HuH-7.5 (cell line): ENCODE results near the gene PNMT.

Experiments used
- DNase-seq: peaks from one replicate; pipeline ENCODE4 v3.0.0; 2011; ENCODE audit warnings: low spot score

Gene PNMT

GRCh38 chr17:39667945-39668924 is at the start of gene PNMT:
Gene PNMT, plus strand, starts transcription at chr17:39668453. Its CDS starts 23 bp downstream, at chr17:39668476.
- peak; percentile 83 for DNase-seq

- no peak for DNase-seq
Observed at GRCh38 chr17:39618956-39619785, 49.1 kb upstream of the PNMT start.

DNA sequence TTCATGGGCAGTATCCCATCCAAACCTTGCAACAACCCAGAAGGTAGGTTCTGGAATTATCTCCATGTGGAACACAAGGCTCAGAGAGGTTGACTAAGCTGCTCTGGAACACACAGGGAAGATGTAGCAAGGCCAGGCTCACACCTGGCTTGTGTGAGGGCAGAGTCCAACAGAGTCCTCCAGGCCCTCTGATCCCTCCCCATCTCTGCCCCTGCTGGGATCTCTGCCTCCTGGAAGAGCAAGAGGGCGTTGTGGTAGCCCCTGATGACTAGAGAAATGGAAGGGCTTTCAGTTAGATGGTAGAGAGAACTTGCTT is 48.5 kb upstream of the PNMT start:
- no peak for DNase-seq

DNA sequence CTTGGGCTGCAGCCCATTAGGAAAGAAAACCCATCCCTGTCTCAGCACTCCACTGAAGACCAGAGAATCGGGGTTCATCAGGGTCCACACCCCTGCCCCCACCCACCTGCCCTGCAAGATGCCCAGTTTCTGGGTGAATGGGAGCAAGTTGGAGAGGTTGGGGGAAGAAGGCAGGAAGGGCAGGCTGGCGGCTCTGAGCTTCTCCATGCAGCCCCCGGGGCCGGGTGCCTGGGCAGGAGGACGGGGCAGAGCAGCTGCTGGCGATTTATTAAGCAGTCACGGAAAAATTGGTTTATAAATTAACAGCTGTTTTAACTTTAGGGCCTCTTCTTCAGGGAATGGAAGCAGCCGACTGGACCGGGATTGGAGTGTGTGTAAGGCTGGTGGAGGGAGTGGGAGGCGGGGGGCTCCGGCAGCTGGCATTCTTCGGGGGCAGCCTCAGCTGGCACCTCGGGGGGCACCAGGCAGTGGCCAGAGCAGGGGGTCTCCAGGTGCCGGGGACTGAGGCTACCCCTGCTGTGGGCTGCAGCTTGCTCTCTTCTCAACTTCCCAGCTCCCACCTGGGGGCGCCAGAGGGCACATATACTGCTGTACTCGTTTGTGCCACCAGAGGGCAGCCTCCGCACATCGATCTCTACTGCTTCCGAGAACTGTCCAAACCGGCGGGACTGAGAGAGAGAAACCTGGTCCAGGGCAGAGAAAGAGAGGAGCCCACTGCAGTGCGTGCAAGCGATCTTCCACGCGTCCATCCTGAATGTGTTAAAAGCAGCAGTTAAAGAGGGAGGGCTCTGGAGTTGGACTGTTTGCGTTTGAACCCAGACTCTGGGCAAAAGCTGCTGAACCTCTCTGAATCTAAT is 46.5 kb upstream of the PNMT start:
- peak; percentile 94 for DNase-seq

GRCh38 chr17:39622380-39623006 is 45.8 kb upstream of the PNMT start:
- DNase-seq = no peak

DNA sequence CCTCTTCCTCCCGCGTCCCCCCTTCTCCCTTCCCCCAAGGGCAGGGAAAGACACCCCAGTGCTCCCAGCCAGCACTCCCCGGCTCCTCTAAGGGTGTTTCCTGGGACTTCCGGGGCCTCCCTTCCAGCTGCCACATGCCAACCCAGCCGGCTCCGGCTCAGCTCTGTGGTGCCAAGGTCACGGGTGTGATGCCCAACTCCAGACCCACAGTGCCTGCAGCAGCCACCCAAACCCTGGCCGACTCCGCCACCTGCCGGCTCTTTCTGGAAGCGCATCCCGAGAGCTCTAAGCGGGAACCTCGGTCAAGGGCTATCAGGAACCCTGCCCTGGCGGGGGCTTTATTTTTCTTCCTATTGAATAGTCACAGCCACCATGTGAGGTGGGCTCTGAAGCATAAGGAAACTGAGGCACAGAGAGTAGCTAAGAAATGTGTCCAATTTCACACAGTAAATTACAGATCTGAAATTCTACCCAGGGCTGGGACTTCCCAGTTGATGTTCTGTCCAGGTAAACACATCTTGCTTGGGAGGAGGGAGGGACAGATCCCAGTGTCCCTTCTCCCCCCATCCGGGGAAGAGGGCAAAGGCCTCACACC is 44.8 kb upstream of the PNMT start:
- peak; percentile 87 for DNase-seq

DNA sequence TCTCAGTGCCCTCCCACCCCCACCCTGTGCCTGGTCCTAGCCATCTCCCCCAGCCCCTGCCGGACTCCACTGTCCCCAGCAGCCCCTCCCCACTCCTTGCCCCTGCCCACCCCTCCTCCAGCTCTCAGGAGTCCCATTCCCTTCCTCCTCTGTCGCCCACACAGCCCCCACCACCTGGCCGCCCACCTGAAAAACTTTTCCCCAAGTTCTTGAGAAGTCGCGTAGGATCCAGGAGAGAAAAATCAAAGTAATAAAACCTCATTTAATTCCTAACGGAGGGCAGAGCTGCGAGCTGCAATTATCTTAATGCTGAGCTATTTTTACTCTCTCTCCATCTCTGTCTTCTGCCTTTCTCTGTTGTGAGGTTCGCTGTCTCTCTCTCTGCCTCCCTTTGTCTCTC is 43.9 kb upstream of the PNMT start:
- no peak for DNase-seq

GRCh38 chr17:39625198-39625785 is 43.0 kb upstream of the PNMT start:
- DNase-seq = no peak

GRCh38 chr17:39626171-39627046 is 41.8 kb upstream of the PNMT start, which contains the start of gene PPP1R1B:
Gene PPP1R1B, plus strand, starts transcription at chr17:39626952. Its CDS starts 441 bp downstream, at chr17:39627393.
- DNase-seq = no peak

- DNase-seq = no peak
Observed at GRCh38 chr17:39627047-39627711, 41.1 kb upstream of the PNMT start.

- no peak for DNase-seq
Observed at GRCh38 chr17:39627712-39628516, 40.3 kb upstream of the PNMT start.

DNA sequence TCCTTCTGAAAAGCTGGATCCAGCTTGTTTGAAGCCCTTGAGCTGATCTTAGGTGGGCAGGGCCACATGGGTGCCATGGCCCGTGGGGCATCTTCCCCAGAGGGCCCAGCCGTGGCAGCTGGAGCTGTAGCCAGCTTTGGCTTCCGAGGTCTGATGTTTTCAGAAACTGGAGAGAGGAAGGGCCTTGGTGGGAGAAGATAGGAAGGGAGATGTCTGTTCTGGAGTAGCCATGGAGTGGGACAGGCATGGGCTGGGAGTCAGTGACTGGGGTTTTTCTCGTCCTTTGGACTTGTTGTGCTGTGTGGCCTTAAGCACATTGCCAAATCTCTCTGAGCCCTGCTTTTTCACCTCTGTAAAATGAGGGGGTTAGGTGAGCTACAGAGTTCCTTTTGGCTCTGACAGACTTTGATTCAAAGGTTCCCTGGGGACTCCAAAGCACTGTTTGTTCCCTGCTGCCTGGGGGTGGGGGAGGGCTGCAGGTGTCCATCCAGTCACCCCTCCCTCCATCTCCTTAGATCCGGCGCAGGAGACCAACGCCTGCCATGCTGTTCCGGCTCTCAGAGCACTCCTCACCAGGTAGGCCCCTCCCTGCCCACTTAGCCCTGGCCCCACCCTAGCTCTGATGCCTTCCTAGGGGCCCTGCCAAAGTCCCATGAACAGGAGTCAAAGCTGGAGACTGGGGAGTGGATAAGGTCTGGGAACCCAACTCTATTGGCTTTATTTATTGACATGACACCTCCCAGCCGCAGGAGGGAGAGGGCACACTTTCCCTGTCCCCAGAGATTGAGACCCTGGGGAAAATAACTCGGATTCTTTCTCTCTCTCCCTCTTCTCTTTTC is 39.4 kb upstream of the PNMT start:
- DNase-seq = no peak

DNA sequence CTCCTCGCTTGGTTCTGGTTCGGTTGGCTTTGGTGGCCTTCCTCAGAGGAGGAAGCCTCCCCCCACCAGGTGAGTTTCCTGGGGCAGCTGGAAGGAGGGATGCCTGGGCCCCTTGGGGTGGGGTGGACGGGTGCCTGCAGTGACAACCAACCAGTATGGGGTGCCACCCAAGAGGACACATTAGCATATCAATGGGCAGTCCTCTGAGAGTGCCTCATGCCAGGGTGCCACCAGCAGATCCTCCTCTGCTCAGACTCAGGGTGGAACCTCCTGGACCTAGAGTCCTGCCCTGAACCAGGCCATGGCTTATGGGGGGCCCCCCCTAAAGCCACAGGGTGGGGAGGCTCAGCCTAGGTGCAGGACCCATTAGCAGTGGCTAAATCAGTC is 38.8 kb upstream of the PNMT start:
- no peak for DNase-seq

DNA sequence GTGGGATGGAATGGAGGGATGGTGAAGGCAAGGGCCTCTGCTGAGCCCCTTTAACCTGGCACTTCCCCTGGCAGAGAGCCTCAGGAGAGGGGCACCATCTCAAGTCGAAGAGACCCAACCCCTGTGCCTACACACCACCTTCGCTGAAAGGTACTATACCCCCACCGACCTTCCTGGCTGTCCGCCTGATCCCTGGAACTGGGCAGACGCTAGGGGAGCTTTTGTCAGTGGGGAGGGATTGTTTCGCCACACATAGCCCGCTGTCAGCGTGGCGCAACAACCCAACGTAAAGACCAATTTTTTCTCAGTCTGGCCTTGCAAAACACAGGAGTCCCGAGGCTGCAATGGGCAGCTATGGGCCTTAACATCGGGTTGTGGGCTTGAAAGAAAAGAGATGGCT is 38.4 kb upstream of the PNMT start:
- no peak for DNase-seq

- DNase-seq = no peak
Observed at GRCh38 chr17:39631403-39631802, 36.9 kb upstream of the PNMT start.

- DNase-seq = no peak
Observed at GRCh38 chr17:39632153-39632941, 35.9 kb upstream of the PNMT start.
